K562 treated with DMSO at 1 percent for 24 hours (cell line): ENCODE measurements around the gene PSG5. TPM values are rescaled to one million over a fixed set of nuclear protein-coding genes. Genes with fewer than 3 reads are reported as not detected.

Source experiments
- total RNA-seq: library from RNA; unstranded; fragments of 300-600 nt; gene quantifications from 2 replicates; pipeline ENCODE4 v1.2.3, GENCODE V29; 2022; ENCODE audit warnings: low read depth; ENCODE audit not compliant: insufficient read depth

The PSG5 gene
- total RNA-seq = not detected in 2 replicates

GRCh38 chr19:43186311-43186935 lies at the start of gene PSG5:
Gene PSG5, minus strand, starts transcription at chr19:43186536. Its CDS starts 131 bp downstream, at chr19:43186405.

DNA sequence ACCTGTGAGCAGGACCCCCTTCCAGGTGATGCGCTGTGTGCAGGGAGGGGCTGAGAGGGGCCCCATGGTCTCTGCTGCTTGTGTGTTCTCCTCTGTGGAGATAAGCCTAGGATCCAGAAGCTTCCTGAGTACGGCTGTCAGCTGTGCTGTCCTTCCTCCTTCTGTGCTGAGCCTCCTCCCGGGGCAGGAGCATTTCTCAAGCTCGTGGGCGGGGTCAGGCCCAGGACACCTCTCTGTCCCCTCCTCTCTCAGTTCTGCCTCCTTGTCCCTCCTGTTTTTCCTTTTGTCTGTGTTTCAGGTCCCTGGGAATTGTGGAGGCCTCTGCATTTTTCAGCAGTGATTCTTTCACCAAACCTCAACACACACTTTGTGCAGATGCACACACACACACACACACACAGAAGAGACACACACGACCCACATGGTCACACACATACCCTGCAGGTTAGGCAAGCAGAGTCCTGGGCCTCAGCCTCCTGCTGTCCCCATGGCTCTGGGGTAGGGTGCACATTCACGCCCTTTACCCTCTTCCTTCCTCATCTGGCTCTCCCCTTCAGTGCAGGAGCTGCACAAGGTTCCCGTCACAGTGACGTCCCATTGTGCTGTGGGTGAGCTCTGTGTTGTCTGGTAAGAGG lies 19.3 kb upstream of the PSG5 start, which contains the start of gene PSG4:
PSG4 (minus strand) TSS at position 168 of the 635 bp plus-strand sequence; CDS start at position 66, 102 bp downstream.

Other genes with a start within 250 kb of the PSG5 start
- not detected in 2 replicates for gene PSG7, start 249.3 kb downstream of the PSG5 start, total RNA-seq
- not detected in 2 replicates for gene PSG11, start 160.1 kb downstream of the PSG5 start, total RNA-seq
- gene PSG2, start 103.8 kb downstream of the PSG5 start, total RNA-seq = not detected in 2 replicates
- not detected in 2 replicates for gene PSG4, start 19.1 kb upstream of the PSG5 start, total RNA-seq
- gene PSG9, start 83.0 kb upstream of the PSG5 start, total RNA-seq = not detected in 2 replicates
- not detected in 2 replicates for gene CD177, start 167.2 kb upstream of the PSG5 start, total RNA-seq
- 0.81 and 1.0 TPM in 2 replicates for gene TEX101, start 228.4 kb upstream of the PSG5 start, total RNA-seq